Stomach (tissue), 4 donors: ENCODE data around the gene MMP20.

Experiments used
- CTCF ChIP-seq, 7 experiments: fragments of 450-650 bp in 4 of 7; fragments of 200-600 bp in 3 of 7; sonication (generic) in 3 of 7; IDR thresholded peaks; one replicate each; pipeline ENCODE4 v1.5.1; 2016 to 2019; ENCODE audit warnings: antibody characterized with exemption in 7 of 7, control low read depth in 2 of 7, mild to moderate bottlenecking in 1 of 7
- EP300 ChIP-seq: sonication (generic); formaldehyde crosslinking; IDR thresholded peaks from one replicate; pipeline ENCODE4 v1.6.1; 2017; ENCODE audit warnings: antibody characterized with exemption
- POLR2A ChIP-seq, 4 donors: fragments of 450-650 bp; IDR thresholded peaks; one replicate each; pipeline ENCODE4 v1.6.1; 2016; ENCODE audit warnings: antibody characterized with exemption in 4 of 4, control low read depth in 2 of 4, mild to moderate bottlenecking in 1 of 4, moderate library complexity in 1 of 4
- POLR2AphosphoS5 ChIP-seq, 3 donors: sonication (generic); formaldehyde crosslinking; IDR thresholded peaks; one replicate each; pipeline ENCODE4 v1.6.1; 2016; ENCODE audit warnings: antibody characterized with exemption in 3 of 3

- TF ChIP-seq CTCF (IDR thresholded peaks at IDR 0.05) (no peak), POLR2AphosphoS5 (IDR thresholded peaks at IDR 0.05) (peak in 2 of 3 donors; percentile 30 to 65), EP300 (no peak), POLR2A (IDR thresholded peaks at IDR 0.05) (no peak)
Observed at GRCh38 chr11:102552447-102553194, 72.5 kb downstream of the MMP20 start.
